GM12878 (cell line): Measurements from ENCODE around the gene ARHGEF10L.

ENCODE experiments used
- ATF3 ChIP-seq: IDR thresholded peaks from 2 replicates; pipeline ENCODE4 v1.6.1; 2011; ENCODE audit warnings: low read depth, mild to moderate bottlenecking, low read length, moderate library complexity, borderline replicate concordance; ENCODE audit errors: extremely low read depth
- BHLHE40 ChIP-seq, 2 experiments: fragments of 450-650 bp in 1 of 2; IDR thresholded peaks; 2 replicates each; pipeline ENCODE4 v1.6.1; 2011 to 2017; ENCODE audit warnings: low read depth in 2 of 2, borderline replicate concordance in 1 of 2, improper control_type of control experiment in 1 of 2, low read length in 1 of 2, mild to moderate bottlenecking in 1 of 2
- CEBPB ChIP-seq, 2 experiments: fragments of 150-350 bp in 1 of 2; IDR thresholded peaks; 2 replicates each; pipeline ENCODE4 v1.6.1; 2012 to 2014; ENCODE audit warnings: low read depth in 2 of 2, low read length in 2 of 2, borderline replicate concordance in 1 of 2, inconsistent platforms in 1 of 2
- CHD1 ChIP-seq: IDR thresholded peaks from 2 replicates; pipeline ENCODE4 v1.6.1; 2012; ENCODE audit warnings: low read depth, low read length, improper control_type of control experiment
- EZH2 ChIP-seq: IDR thresholded peaks from 2 replicates; pipeline ENCODE4 v1.6.1; 2012; ENCODE audit warnings: low read depth, mild to moderate bottlenecking, control low read depth, inconsistent platforms, low read length, borderline replicate concordance; ENCODE audit not compliant: control insufficient read depth
- IRF4 ChIP-seq: IDR thresholded peaks from 2 replicates; pipeline ENCODE4 v1.6.1; 2011; ENCODE audit warnings: low read depth, low read length
- JUND ChIP-seq: IDR thresholded peaks from 2 replicates; pipeline ENCODE4 v1.6.1; 2012; ENCODE audit warnings: low read depth, mild to moderate bottlenecking, low read length, improper control_type of control experiment, moderate library complexity
- MYC ChIP-seq: IDR thresholded peaks from 2 replicates; pipeline ENCODE4 v1.6.1; 2011; ENCODE audit warnings: mild to moderate bottlenecking, low read length, moderate library complexity, inconsistent platforms; ENCODE audit not compliant: insufficient read depth, insufficient replicate concordance, insufficient read length, severe bottlenecking
- POLR2A ChIP-seq: IDR thresholded peaks from 2 replicates; pipeline ENCODE4 v1.6.1; 2011; ENCODE audit warnings: low read depth, mild to moderate bottlenecking, low read length
- POLR2AphosphoS5 ChIP-seq: IDR thresholded peaks from 2 replicates; pipeline ENCODE4 v1.6.1; 2011; ENCODE audit warnings: mild to moderate bottlenecking, low read length, inconsistent platforms
- ZBTB4 ChIP-seq: fragments of 450-650 bp; formaldehyde crosslinking; IDR thresholded peaks from 2 replicates; pipeline ENCODE4 v1.4.0; 2022; ENCODE audit warnings: mild to moderate bottlenecking, moderate library complexity
- TF ChIP-seq, protein P1 (sequence below): IDR thresholded peaks from 2 replicates; pipeline ENCODE4 v1.6.1; 2012; ENCODE audit warnings: low read depth, low read length, improper control_type of control experiment

- TF ChIP-seq MYC, result no peak
- TF ChIP-seq IRF4, result no peak
- TF ChIP-seq EZH2, result no peak
- no peak for TF ChIP-seq POLR2AphosphoS5
- no peak for TF ChIP-seq JUND
- no peak for TF ChIP-seq CHD1
- no peak for TF ChIP-seq ZBTB4 (CRISPR knock-in tag)
- no peak for TF ChIP-seq ATF3
- TF ChIP-seq BHLHE40 (IDR thresholded peaks at IDR 0.05; ENCODE audit: borderline replicate concordance in 1 of 2, low read depth in 2 of 2, low read length in 1 of 2), result no peak
- TF ChIP-seq, protein P1, sequence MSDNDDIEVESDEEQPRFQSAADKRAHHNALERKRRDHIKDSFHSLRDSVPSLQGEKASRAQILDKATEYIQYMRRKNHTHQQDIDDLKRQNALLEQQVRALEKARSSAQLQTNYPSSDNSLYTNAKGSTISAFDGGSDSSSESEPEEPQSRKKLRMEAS, result no peak
- TF ChIP-seq POLR2A, result no peak
- no peak for TF ChIP-seq CEBPB (IDR thresholded peaks at IDR 0.05; ENCODE audit: borderline replicate concordance in 1 of 2, low read depth in 2 of 2, low read length in 2 of 2)
Measured at GRCh38 chr1:17669866-17670451, 130.5 kb downstream of the ARHGEF10L start.
